A549 treated with AZD2906 at 1 μM for 4 hours (cell line): ENCODE results near the gene KRT10. TPM values are rescaled to one million over a fixed set of nuclear protein-coding genes. Genes with fewer than 3 reads are reported as not detected.

Experiments used
- total RNA-seq: library from RNA; stranded (reverse); fragments of 200-300 nt; extraction: Qiagen RNA extraction; gene quantifications from 5 replicates; pipeline ENCODE4 v1.2.3, GENCODE V29; 2022

KRT10 gene
- total RNA-seq, result 65.4 to 117 TPM (median 102 TPM) in 5 replicates

DNA sequence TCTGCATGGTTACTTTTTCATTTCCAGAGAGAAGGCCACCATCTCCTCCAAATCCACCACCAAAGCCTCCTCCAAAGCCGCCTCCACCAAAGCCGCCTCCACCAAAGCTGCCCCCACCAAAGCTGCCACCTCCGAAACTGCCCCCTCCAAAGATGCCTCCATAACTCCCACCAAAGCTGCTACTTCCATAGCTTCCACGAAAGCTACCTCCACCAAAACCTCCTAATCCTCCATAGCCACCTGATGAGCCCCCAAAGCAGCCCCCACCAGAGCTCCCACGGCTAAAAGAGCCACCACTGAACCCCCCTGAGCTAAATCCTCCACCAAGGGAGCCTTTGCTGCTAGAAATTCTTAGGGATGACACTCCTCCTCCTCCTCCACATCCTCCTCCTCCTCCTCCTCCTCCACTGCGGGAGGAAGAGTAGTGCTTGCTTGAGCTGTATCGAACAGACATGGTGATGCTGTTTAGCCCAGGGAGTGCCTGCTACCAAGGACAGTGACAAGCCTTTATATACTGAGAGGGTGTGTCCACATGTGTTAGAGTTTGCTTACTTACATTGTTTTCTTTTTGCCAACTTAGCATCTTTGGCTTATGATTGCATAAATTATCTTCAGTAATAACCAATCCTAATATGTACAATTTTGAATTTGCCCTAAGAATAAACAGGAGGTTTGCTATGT is at the start of gene KRT10:
Gene KRT10 (minus strand): TSS at position 483 of the 681 bp plus-strand sequence. CDS start 29 bp downstream, at position 454.

GRCh38 chr17:40866838-40867237 is 44.4 kb upstream of the KRT10 start, which contains the start of gene KRT12:
Gene KRT12, minus strand, starts transcription at chr17:40867223. Its CDS starts 37 bp downstream, at chr17:40867186.

DNA sequence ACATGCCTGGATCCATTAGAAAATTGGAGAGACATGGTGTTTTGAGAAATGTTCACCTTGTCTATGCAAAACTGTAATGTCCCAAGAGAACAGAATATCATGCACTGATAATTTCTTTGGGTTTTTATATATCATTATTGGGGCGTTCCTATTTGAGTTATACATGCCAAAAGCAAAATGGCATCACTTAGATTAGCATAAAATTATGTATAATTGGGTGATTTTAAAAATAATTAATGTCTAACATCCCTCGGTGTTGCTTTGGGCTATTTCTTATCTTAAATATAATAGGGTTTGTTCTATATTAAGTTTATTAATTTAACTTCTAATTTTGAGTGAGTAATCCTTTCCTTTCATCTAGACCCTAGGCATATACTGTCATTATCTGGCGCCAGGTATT is 22.6 kb downstream of the KRT10 start, which contains the start of gene KRT28:
Gene KRT28 (minus strand): TSS at position 101 of the 400 bp plus-strand sequence. CDS start 66 bp downstream, at position 35.

GRCh38 chr17:40782450-40782849 is 40.0 kb downstream of the KRT10 start, which contains the start of gene KRT27:
Gene KRT27, minus strand, starts transcription at chr17:40782550. Its CDS starts 57 bp downstream, at chr17:40782493.

DNA sequence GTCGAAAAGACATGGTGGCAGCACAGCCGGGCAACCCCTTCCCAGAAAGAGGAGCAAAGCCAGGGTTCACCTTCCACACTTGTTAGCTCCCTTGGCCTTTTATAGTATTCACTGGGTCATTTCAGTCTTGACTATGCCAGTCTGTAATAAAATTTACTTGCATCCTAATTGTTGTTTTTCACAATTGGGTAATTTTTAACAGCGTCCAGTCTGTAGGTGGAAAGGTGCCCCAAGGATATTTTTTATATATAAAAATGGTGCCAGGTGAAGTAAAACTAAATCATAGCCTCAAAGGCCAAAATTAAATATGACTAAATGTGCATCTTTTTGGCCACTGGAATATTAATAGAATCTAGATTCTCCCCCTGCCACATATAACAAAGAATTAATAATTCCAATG is 50.3 kb downstream of the KRT10 start, which contains the start of gene KRT26:
Gene KRT26 (minus strand): TSS at position 101 of the 400 bp plus-strand sequence. CDS start 88 bp downstream, at position 13.

Other genes with a start within 250 kb of the KRT10 start
- gene SMARCE1, start 174.8 kb downstream of the KRT10 start, total RNA-seq, result 105 to 110 TPM (median 106 TPM) in 5 replicates
- gene KRT222, start 157.4 kb downstream of the KRT10 start, total RNA-seq, result 0.30 to 0.57 TPM (median 0.40 TPM) in 5 replicates
- not detected in 5 replicates for gene KRT24, start 118.9 kb downstream of the KRT10 start, total RNA-seq
- gene KRT25, start 67.3 kb downstream of the KRT10 start, total RNA-seq, result not detected in 5 replicates
- gene KRT26, start 50.4 kb downstream of the KRT10 start, total RNA-seq, result not detected in 5 replicates
- gene KRT27, start 40.1 kb downstream of the KRT10 start, total RNA-seq, result not detected in 5 replicates
- gene KRT28, start 22.7 kb downstream of the KRT10 start, total RNA-seq, result not detected in 5 replicates
- not detected in 5 replicates for gene KRT12, start 44.6 kb upstream of the KRT10 start, total RNA-seq
- gene KRT20, start 62.6 kb upstream of the KRT10 start, total RNA-seq, result 0.11 to 0.30 TPM (median 0.23 TPM) in 5 replicates
- 0.08 to 0.14 TPM (median 0.10 TPM) in 4 of 5 replicates, not detected in the other for gene KRT23, start 115.0 kb upstream of the KRT10 start, total RNA-seq
- not detected in 5 replicates for gene KRT39, start 144.3 kb upstream of the KRT10 start, total RNA-seq
- gene KRT40, start 161.7 kb upstream of the KRT10 start, total RNA-seq, result not detected in 5 replicates
- gene KRTAP3-3, start 171.6 kb upstream of the KRT10 start, total RNA-seq, result not detected in 5 replicates
- gene KRTAP3-2, start 177.3 kb upstream of the KRT10 start, total RNA-seq, result 0.20 to 0.57 TPM (median 0.29 TPM) in 5 replicates
- gene KRTAP3-1, start 186.5 kb upstream of the KRT10 start, total RNA-seq, result not detected in 5 replicates
- gene KRTAP1-5, start 204.6 kb upstream of the KRT10 start, total RNA-seq, result not detected in 5 replicates
- not detected in 5 replicates for gene KRTAP1-4, start 207.6 kb upstream of the KRT10 start, total RNA-seq
- not detected in 5 replicates for gene KRTAP1-3, start 212.3 kb upstream of the KRT10 start, total RNA-seq
- not detected in 5 replicates for gene KRTAP1-1, start 218.8 kb upstream of the KRT10 start, total RNA-seq
- gene KRTAP2-1, start 224.7 kb upstream of the KRT10 start, total RNA-seq, result not detected in 5 replicates
- not detected in 5 replicates for gene KRTAP2-2, start 232.6 kb upstream of the KRT10 start, total RNA-seq
- 0.18 TPM in 1 of 5 replicates, not detected in the others for gene KRTAP2-3, start 237.5 kb upstream of the KRT10 start, total RNA-seq
- gene KRTAP2-4, start 243.3 kb upstream of the KRT10 start, total RNA-seq, result not detected in 5 replicates